Mesendoderm (in vitro differentiated cells): ENCODE measurements around the gene MICAL2.

ENCODE experiments used
- DNase-seq: peaks from one replicate; pipeline ENCODE4 v3.0.0; 2013
- H2AK5ac ChIP-seq: 2 replicates; pipeline ENCODE4 v1.6.1; 2013; ENCODE audit warnings: low read length, inconsistent platforms
- H2BK120ac ChIP-seq: 2 replicates; pipeline ENCODE4 v1.6.1; 2013; ENCODE audit warnings: low read depth, mild to moderate bottlenecking, low read length, moderate library complexity, mixed read lengths
- H2BK15ac ChIP-seq: replicated peaks from 2 replicates; pipeline ENCODE4 v1.6.1; 2013; ENCODE audit warnings: low read depth, mild to moderate bottlenecking, moderate library complexity
- H2BK5ac ChIP-seq: 2 replicates; pipeline ENCODE4 v1.6.1; 2013; ENCODE audit warnings: low read length, inconsistent platforms
- H3K18ac ChIP-seq: 2 replicates; pipeline ENCODE4 v1.6.1; 2013; ENCODE audit warnings: mild to moderate bottlenecking, low read length, mixed read lengths
- H3K23ac ChIP-seq: one replicate; pipeline ENCODE4 v1.6.1; 2013; ENCODE audit warnings: low read length
- H3K27ac ChIP-seq: 2 replicates; pipeline ENCODE4 v1.5.1; 2013; ENCODE audit warnings: low read depth, mild to moderate bottlenecking, inconsistent platforms, low read length, moderate library complexity
- H3K27me3 ChIP-seq: 2 replicates; pipeline ENCODE4 v1.6.1; 2013; ENCODE audit warnings: low read length, control low read depth, mild to moderate bottlenecking, inconsistent platforms; ENCODE audit not compliant: insufficient read depth, poor library complexity
- H3K36me3 ChIP-seq: 2 replicates; pipeline ENCODE4 v1.6.1; 2013; ENCODE audit warnings: low read length, inconsistent platforms; ENCODE audit not compliant: control insufficient read depth, insufficient read depth
- H3K4ac ChIP-seq: one replicate; pipeline ENCODE4 v1.6.1; 2013; ENCODE audit warnings: low read depth, mild to moderate bottlenecking, low read length, moderate library complexity
- H3K4me1 ChIP-seq: 2 replicates; pipeline ENCODE4 v1.6.1; 2013; ENCODE audit warnings: low read depth, low read length, inconsistent platforms; ENCODE audit not compliant: control insufficient read depth
- H3K4me2 ChIP-seq: 2 replicates; pipeline ENCODE4 v1.6.1; 2013; ENCODE audit warnings: low read length
- H3K4me3 ChIP-seq: 2 replicates; pipeline ENCODE4 v1.5.1; 2013; ENCODE audit warnings: mild to moderate bottlenecking, low read length
- H3K56ac ChIP-seq: one replicate; pipeline ENCODE4 v1.6.1; 2013; ENCODE audit warnings: low read length
- H3K79me1 ChIP-seq: 2 replicates; pipeline ENCODE4 v1.6.1; 2013; ENCODE audit warnings: low read length, inconsistent platforms
- H3K79me2 ChIP-seq: 2 replicates; pipeline ENCODE4 v1.6.1; 2013; ENCODE audit warnings: mild to moderate bottlenecking, low read length; ENCODE audit not compliant: control insufficient read depth, insufficient read depth
- H3K9ac ChIP-seq: 2 replicates; pipeline ENCODE4 v1.6.1; 2013; ENCODE audit warnings: low read length, inconsistent platforms
- H4K5ac ChIP-seq: one replicate; pipeline ENCODE4 v1.6.1; 2013; ENCODE audit warnings: low read length
- H4K8ac ChIP-seq: one replicate; pipeline ENCODE4 v1.6.1; 2013; ENCODE audit warnings: low read depth, mild to moderate bottlenecking, control low read depth, low read length, moderate library complexity
- WGBS: extraction: QIAGEN DNeasy Blood & Tissue Kit; methylation state at CpG from one replicate; pipeline ENCODE4 v1.1.7; 2013; ENCODE audit warnings: low lambda C conversion rate, missing lambda C conversion rate; ENCODE audit not compliant: insufficient coverage; ENCODE audit errors: extremely low coverage; 5-methylcytosine and 5-hydroxymethylcytosine counted together

MICAL2 gene

GRCh38 chr11:12156301-12157140, 46.1 kb downstream of the MICAL2 start:
- no peak overlapping the region for H2AK5ac ChIP-seq
- no peak overlapping the region for H3K9ac ChIP-seq
- no peak for DNase-seq
- H2BK15ac ChIP-seq = no peak overlapping the region
- no peaks in the 10 kb centered on the region for H3K79me2 ChIP-seq
- WGBS = no CpG with 5 or more reads among the region's 7 CpGs
- H3K4me1 ChIP-seq = peaks cover 3% of the 10 kb centered on the region
- H3K4ac ChIP-seq = no peak overlapping the region
- no peak overlapping the region for H3K4me3 ChIP-seq
- H4K5ac ChIP-seq = no peak overlapping the region
- no peaks in the 10 kb centered on the region for H3K27me3 ChIP-seq
- H2BK120ac ChIP-seq = no peak overlapping the region
- no peaks in the 10 kb centered on the region for H3K79me1 ChIP-seq
- no peak overlapping the region for H3K27ac ChIP-seq
- no peak overlapping the region for H2BK5ac ChIP-seq
- no peak overlapping the region for H3K18ac ChIP-seq
- H3K56ac ChIP-seq = no peak overlapping the region
- no peaks in the 10 kb centered on the region for H3K36me3 ChIP-seq
- H4K8ac ChIP-seq = no peak overlapping the region
- H3K4me2 ChIP-seq = no peak overlapping the region
- H3K23ac ChIP-seq = no peak overlapping the region

- H3K4ac ChIP-seq = no peak overlapping the region
- no peak overlapping the region for H3K4me2 ChIP-seq
- H2BK15ac ChIP-seq = no peak overlapping the region
- H3K79me2 ChIP-seq = no peaks in the 10 kb centered on the region
- H3K9ac ChIP-seq = no peak overlapping the region
- H2BK5ac ChIP-seq = no peak overlapping the region
- H3K23ac ChIP-seq = no peak overlapping the region
- no peak overlapping the region for H4K8ac ChIP-seq
- H3K36me3 ChIP-seq = no peaks in the 10 kb centered on the region
- no peak overlapping the region for H2BK120ac ChIP-seq
- H2AK5ac ChIP-seq = no peak overlapping the region
- H3K18ac ChIP-seq = no peak overlapping the region
- no peaks in the 10 kb centered on the region for H3K79me1 ChIP-seq
- no peak overlapping the region for H3K27ac ChIP-seq
- no peak for DNase-seq
- no CpG with 5 or more reads among the region's 1 CpG for WGBS
- H3K4me1 ChIP-seq = peaks cover 3% of the 10 kb centered on the region
- H3K4me3 ChIP-seq = no peak overlapping the region
- H3K56ac ChIP-seq = no peak overlapping the region
- H4K5ac ChIP-seq = no peak overlapping the region
- H3K27me3 ChIP-seq = no peaks in the 10 kb centered on the region
Measured at GRCh38 chr11:12157241-12157661, 46.9 kb downstream of the MICAL2 start.

- no peak overlapping the region for H4K8ac ChIP-seq
- no peaks in the 10 kb centered on the region for H3K36me3 ChIP-seq
- no peak overlapping the region for H3K4me2 ChIP-seq
- H3K56ac ChIP-seq = no peak overlapping the region
- no peak overlapping the region for H2BK15ac ChIP-seq
- no peak overlapping the region for H2BK120ac ChIP-seq
- H3K4me3 ChIP-seq = no peak overlapping the region
- no peak overlapping the region for H3K4ac ChIP-seq
- H3K4me1 ChIP-seq = peaks cover 3% of the 10 kb centered on the region
- H3K79me2 ChIP-seq = no peaks in the 10 kb centered on the region
- H3K27me3 ChIP-seq = no peaks in the 10 kb centered on the region
- no peak overlapping the region for H2BK5ac ChIP-seq
- H3K23ac ChIP-seq = no peak overlapping the region
- H3K9ac ChIP-seq = no peak overlapping the region
- DNase-seq = peak; percentile 62
- no peak overlapping the region for H2AK5ac ChIP-seq
- no peak overlapping the region for H3K27ac ChIP-seq
- H3K79me1 ChIP-seq = no peaks in the 10 kb centered on the region
- H4K5ac ChIP-seq = no peak overlapping the region
- no peak overlapping the region for H3K18ac ChIP-seq
- WGBS = no CpG with 5 or more reads among the region's 7 CpGs
Measured at GRCh38 chr11:12158909-12159308, 48.5 kb downstream of the MICAL2 start.

GRCh38 chr11:12159351-12160099, 49.1 kb downstream of the MICAL2 start:
- Histone ChIP-seq H2BK15ac (no peak overlapping the region), H3K4me3 (no peak overlapping the region), H3K4me2 (no peak overlapping the region), H3K18ac (no peak overlapping the region), H3K36me3 (no peaks in the 10 kb centered on the region), H2BK5ac (no peak overlapping the region), H3K4ac (no peak overlapping the region), H3K27me3 (no peaks in the 10 kb centered on the region), H2AK5ac (no peak overlapping the region), H4K8ac (no peak overlapping the region), H3K79me2 (no peaks in the 10 kb centered on the region), H3K56ac (no peak overlapping the region), H3K23ac (no peak overlapping the region), H2BK120ac (no peak overlapping the region), H3K9ac (no peak overlapping the region), H3K79me1 (no peaks in the 10 kb centered on the region), H4K5ac (no peak overlapping the region), H3K27ac (no peak overlapping the region), H3K4me1 (peaks cover 3% of the 10 kb centered on the region)
- DNase-seq = no peak
- no CpG with 5 or more reads among the region's 9 CpGs for WGBS

GRCh38 chr11:12160231-12160630, 49.8 kb downstream of the MICAL2 start:
- Histone ChIP-seq H3K18ac (no peak overlapping the region), H3K79me1 (no peaks in the 10 kb centered on the region), H4K5ac (no peak overlapping the region), H3K4me1 (peaks cover 3% of the 10 kb centered on the region), H2BK15ac (no peak overlapping the region), H3K4me3 (no peak overlapping the region), H2AK5ac (no peak overlapping the region), H2BK120ac (no peak overlapping the region), H3K9ac (no peak overlapping the region), H2BK5ac (no peak overlapping the region), H3K56ac (no peak overlapping the region), H3K36me3 (no peaks in the 10 kb centered on the region), H3K4me2 (no peak overlapping the region), H3K23ac (no peak overlapping the region), H3K79me2 (no peaks in the 10 kb centered on the region), H3K27me3 (no peaks in the 10 kb centered on the region), H3K4ac (no peak overlapping the region), H4K8ac (no peak overlapping the region), H3K27ac (no peak overlapping the region)
- no CpG with 5 or more reads among the region's 6 CpGs for WGBS
- DNase-seq = no peak
